IMR-90 (cell line): ENCODE data around the gene PFKFB2. TPM values are rescaled to one million over a fixed set of nuclear protein-coding genes. Genes with fewer than 3 reads are reported as not detected.

Source experiments
- ATAC-seq: fragments of 200-7000 bp; cut with Tn5 transposase; 2 replicates; pipeline ENCODE4 v1.9.1; 2020; ENCODE audit warnings: low read depth, mild to moderate bottlenecking, moderate library complexity
- BruUV-seq: library from RNA; stranded (reverse); fragments of 400-500 nt; replicated peaks from 2 replicates; lab custom pipeline; 2021; lab: Mats Ljungman, UMichigan
- CTCF ChIA-PET: fragments of 300-600 bp; formaldehyde crosslinking; extraction: SDS; loops from one replicate; lab custom pipeline; 2021; ENCODE audit warnings: antibody characterized with exemption; lab: Yijun Ruan, JAX
- POLR2A ChIA-PET: fragments of 300-600 bp; sonication (Branson Sonifier 250); formaldehyde crosslinking; loops from one replicate; lab custom pipeline; 2022; ENCODE audit warnings: antibody characterized with exemption; ENCODE audit not compliant: unreplicated experiment; lab: Charles Lee
- DNase-seq: peaks from one replicate; pipeline ENCODE4 v3.0.0; 2013
- H2AFZ ChIP-seq: replicated peaks from 2 replicates; pipeline ENCODE3; 2013; ENCODE audit warnings: low read length, mild to moderate bottlenecking; ENCODE audit not compliant: poor library complexity
- H2AK5ac ChIP-seq: 2 replicates; pipeline ENCODE4 v1.6.1; 2013; ENCODE audit warnings: low read depth, low read length, inconsistent platforms
- H2AK9ac ChIP-seq: replicated peaks from 2 replicates; pipeline ENCODE3; 2013; ENCODE audit warnings: mild to moderate bottlenecking, low read depth, low read length, moderate library complexity; ENCODE audit not compliant: poor library complexity
- H2BK120ac ChIP-seq: 2 replicates; pipeline ENCODE4 v1.6.1; 2013; ENCODE audit warnings: low read depth, low read length, inconsistent platforms
- H2BK15ac ChIP-seq: 3 replicates; pipeline ENCODE4 v1.6.1; 2013; ENCODE audit warnings: low read depth, low read length, inconsistent platforms
- H2BK20ac ChIP-seq: 2 replicates; pipeline ENCODE4 v1.6.1; 2013; ENCODE audit warnings: low read depth, mild to moderate bottlenecking, inconsistent platforms, low read length, moderate library complexity
- H2BK5ac ChIP-seq: 2 replicates; pipeline ENCODE4 v1.6.1; 2013; ENCODE audit warnings: mild to moderate bottlenecking, low read depth, low read length, inconsistent platforms; ENCODE audit not compliant: poor library complexity, severe bottlenecking
- H3K14ac ChIP-seq: replicated peaks from 2 replicates; pipeline ENCODE4 v1.6.1; 2013; ENCODE audit warnings: low read depth, low read length, inconsistent platforms
- H3K18ac ChIP-seq: 2 replicates; pipeline ENCODE4 v1.6.1; 2013; ENCODE audit warnings: low read depth, low read length, control low read depth
- H3K23ac ChIP-seq: 2 replicates; pipeline ENCODE4 v1.6.1; 2013; ENCODE audit warnings: low read depth, low read length, inconsistent platforms
- H3K27ac ChIP-seq: 2 replicates; pipeline ENCODE4 v1.5.1; 2013; ENCODE audit warnings: mild to moderate bottlenecking, control low read depth, low read length; ENCODE audit not compliant: insufficient read depth
- H3K27me3 ChIP-seq: 2 replicates; pipeline ENCODE4 v1.6.1; 2013; ENCODE audit warnings: low read length; ENCODE audit not compliant: control insufficient read depth, insufficient read depth
- H3K36me3 ChIP-seq: 2 replicates; pipeline ENCODE4 v1.6.1; 2013; ENCODE audit warnings: low read length, mixed read lengths; ENCODE audit not compliant: control insufficient read depth, insufficient read depth
- H3K4ac ChIP-seq: 2 replicates; pipeline ENCODE4 v1.6.1; 2013; ENCODE audit warnings: low read depth, low read length, inconsistent platforms
- H3K4me1 ChIP-seq: 2 replicates; pipeline ENCODE4 v1.6.1; 2013; ENCODE audit warnings: low read length, mixed read lengths; ENCODE audit not compliant: control insufficient read depth, insufficient read depth
- H3K4me2 ChIP-seq: 2 replicates; pipeline ENCODE4 v1.6.1; 2013; ENCODE audit warnings: low read depth, mild to moderate bottlenecking, control low read depth, low read length, moderate library complexity
- H3K4me3 ChIP-seq: 2 replicates; pipeline ENCODE4 v1.5.1; 2013; ENCODE audit warnings: low read depth, mild to moderate bottlenecking, control low read depth, low read length, moderate library complexity; ENCODE audit not compliant: insufficient read depth
- H3K56ac ChIP-seq: 2 replicates; pipeline ENCODE4 v1.6.1; 2013; ENCODE audit warnings: low read length, inconsistent platforms; ENCODE audit not compliant: insufficient read depth; ENCODE audit errors: extremely low read depth
- H3K79me1 ChIP-seq, 2 experiments: 2 replicates each; pipeline ENCODE4 v1.6.1; 2013; ENCODE audit warnings: low read length in 2 of 2, inconsistent platforms in 1 of 2, low read depth in 1 of 2
- H3K9ac ChIP-seq: 2 replicates; pipeline ENCODE4 v1.6.1; 2013; ENCODE audit warnings: low read depth, low read length, control low read depth
- H3K9me1 ChIP-seq: 2 replicates; pipeline ENCODE4 v1.6.1; 2013; ENCODE audit warnings: low read length, inconsistent platforms; ENCODE audit not compliant: insufficient read depth
- H3K9me3 ChIP-seq: 2 replicates; pipeline ENCODE4 v1.6.1; 2013; ENCODE audit warnings: low read length; ENCODE audit not compliant: control insufficient read depth, insufficient read depth
- H4K20me1 ChIP-seq: 2 replicates; pipeline ENCODE4 v1.6.1; 2013; ENCODE audit warnings: low read length, inconsistent platforms; ENCODE audit not compliant: insufficient read depth
- H4K5ac ChIP-seq: 2 replicates; pipeline ENCODE4 v1.6.1; 2013; ENCODE audit warnings: mild to moderate bottlenecking, low read depth, low read length, control low read depth
- H4K8ac ChIP-seq, 2 experiments: 2 replicates each; pipeline ENCODE4 v1.6.1; 2013; ENCODE audit warnings: low read depth in 2 of 2, low read length in 2 of 2, control low read depth in 1 of 2, inconsistent platforms in 1 of 2
- H4K91ac ChIP-seq: 2 replicates; pipeline ENCODE4 v1.6.1; 2013; ENCODE audit warnings: low read depth, low read length, inconsistent platforms; ENCODE audit not compliant: insufficient read depth
- CHD1 ChIP-seq: IDR thresholded peaks from 2 replicates; pipeline ENCODE4 v1.6.1; 2012; ENCODE audit warnings: low read depth, low read length, improper control_type of control experiment
- MAZ ChIP-seq: IDR thresholded peaks from 2 replicates; pipeline ENCODE4 v1.6.1; 2012; ENCODE audit warnings: low read depth, mild to moderate bottlenecking, low read length, improper control_type of control experiment, moderate library complexity, borderline replicate concordance
- MXI1 ChIP-seq: IDR thresholded peaks from 2 replicates; pipeline ENCODE4 v1.6.1; 2012; ENCODE audit warnings: low read depth, mild to moderate bottlenecking, low read length, moderate library complexity, borderline replicate concordance
- NFE2L2 ChIP-seq: fragments of 150-350 bp; IDR thresholded peaks from 2 replicates; pipeline ENCODE4 v1.6.1; 2016; ENCODE audit warnings: low read depth, mild to moderate bottlenecking, low read length
- POLR2A ChIP-seq: IDR thresholded peaks from 2 replicates; pipeline ENCODE4 v1.6.1; 2012; ENCODE audit warnings: mild to moderate bottlenecking, low read depth, low read length
- WGBS, 2 experiments: methylation state at CpG; one replicate each; pipeline versions ENCODE4 v1.1.5 to v1.1.7; 2013; ENCODE audit warnings: missing lambda C conversion rate in 2 of 2; ENCODE audit not compliant: insufficient read length in 1 of 2; ENCODE audit errors: extremely low coverage in 2 of 2; 5-methylcytosine and 5-hydroxymethylcytosine counted together
- dilution Hi-C: fragments of 300-500 bp; cut with HindIII; formaldehyde crosslinking; loops from one replicate; pipeline ENCODE4 v1.14.3; 2018; ENCODE audit warnings: low sequenced_read_pairs; ENCODE audit not compliant: unreplicated experiment
- in situ Hi-C: fragments of 300-500 bp; cut with MboI; formaldehyde crosslinking; loops from 3 replicates; pipeline ENCODE4 v1.14.3; 2019; ENCODE audit warnings: low sequenced_read_pairs, inconsistent platforms, mixed read lengths
- intact Hi-C: fragments of 100-400 bp; cut with micrococcal nuclease; formaldehyde crosslinking; loops from 2 replicates; pipeline ENCODE4 v1.10.0; 2022
- polyA plus RNA-seq, 3 experiments: library from polyadenylated mRNA; depleted of rRNA; stranded (reverse); fragments of >200 nt; gene quantifications; 2 replicates each; pipeline ENCODE4 v1.2.3, GENCODE V29; 2012; ENCODE audit warnings: low replicate concordance in 1 of 3
- total RNA-seq: library from RNA; depleted of rRNA; stranded (reverse); fragments of >200 nt; gene quantifications from 2 replicates; pipeline ENCODE4 v1.2.3, GENCODE V29; 2012
- TF ChIP-seq, protein P1 (sequence below): fragments of 150-350 bp; IDR thresholded peaks from 2 replicates; pipeline ENCODE4 v1.6.1; 2017; ENCODE audit warnings: mild to moderate bottlenecking, antibody characterized with exemption, low read length, low read depth
- TF ChIP-seq, protein P2 (sequence below): conservative IDR thresholded peaks from 2 replicates; pipeline ENCODE4 v1.5.1; 2012; ENCODE audit warnings: mild to moderate bottlenecking, low read depth, low read length, improper control_type of control experiment

The PFKFB2 gene
- total and polyA plus RNA-seq, 2 of the 4 experiments (the other 2 are of a cell fraction) = 0.62 to 1.3 TPM

DNA sequence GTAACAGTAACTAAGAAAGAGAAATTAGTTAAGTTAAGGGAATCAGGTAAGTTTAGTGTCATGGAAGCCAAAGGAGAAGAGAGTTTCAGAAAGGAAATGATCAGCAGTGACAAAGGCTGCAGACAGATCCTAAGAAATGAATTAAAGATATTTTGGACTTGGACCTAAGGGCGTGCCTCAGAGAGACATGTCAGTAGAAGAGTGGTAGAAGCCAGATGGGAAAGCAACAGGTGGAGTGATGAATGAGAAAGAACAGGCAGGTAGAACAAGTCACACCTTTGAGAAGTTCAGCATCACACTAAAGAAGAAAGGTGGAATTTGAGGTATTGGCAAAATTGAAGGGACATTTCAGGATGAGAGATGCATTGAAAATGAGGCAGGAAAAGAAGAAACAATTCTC lies 49.6 kb downstream of the PFKFB2 start:
- Histone ChIP-seq H3K23ac (no peak overlapping the region), H3K18ac (no peak overlapping the region), H3K9me3 (no peaks in the 10 kb centered on the region), H3K4me2 (no peak overlapping the region), H3K56ac (no peak overlapping the region), H4K8ac (no peak overlapping the region), H4K91ac (no peak overlapping the region), H3K4ac (no peak overlapping the region), H3K4me1 (no peaks in the 10 kb centered on the region), H2BK120ac (no peak overlapping the region), H2BK20ac (no peak overlapping the region), H3K4me3 (no peak overlapping the region), H2BK15ac (no peak overlapping the region), H4K5ac (no peak overlapping the region), H4K20me1 (no peaks in the 10 kb centered on the region), H2BK5ac (no peak overlapping the region), H3K14ac (no peak overlapping the region), H3K27ac (no peak overlapping the region), H3K27me3 (0 out of 2 replicates have a peak, but pooled peaks cover 1% of the 10 kb centered on the region), H3K9ac (no peak overlapping the region), H3K9me1 (no peaks in the 10 kb centered on the region), H2AK5ac (no peak overlapping the region), H2AFZ (no peak overlapping the region), H3K79me1 (no peaks in the 10 kb centered on the region), H3K36me3 (no peaks in the 10 kb centered on the region), H2AK9ac (no peak overlapping the region)
- ChIA-PET CTCF (no interaction called here), POLR2A (no interaction called here)
- WGBS, 2 experiments = 50% methylated on average over 1 of the region's 1 CpG; no CpG with 5 or more reads in 1 of the 2 experiments
- in situ Hi-C loops = no loop called here
- DNase-seq = no peak
- dilution Hi-C loops = no loop called here
- no peak for ATAC-seq
- TF ChIP-seq, protein P1, sequence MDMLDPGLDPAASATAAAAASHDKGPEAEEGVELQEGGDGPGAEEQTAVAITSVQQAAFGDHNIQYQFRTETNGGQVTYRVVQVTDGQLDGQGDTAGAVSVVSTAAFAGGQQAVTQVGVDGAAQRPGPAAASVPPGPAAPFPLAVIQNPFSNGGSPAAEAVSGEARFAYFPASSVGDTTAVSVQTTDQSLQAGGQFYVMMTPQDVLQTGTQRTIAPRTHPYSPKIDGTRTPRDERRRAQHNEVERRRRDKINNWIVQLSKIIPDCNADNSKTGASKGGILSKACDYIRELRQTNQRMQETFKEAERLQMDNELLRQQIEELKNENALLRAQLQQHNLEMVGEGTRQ = no peak
- TF ChIP-seq MAZ = no peak
- no peak for TF ChIP-seq NFE2L2
- TF ChIP-seq CHD1 = no peak
- TF ChIP-seq MXI1 = no peak
- TF ChIP-seq, protein P2, sequence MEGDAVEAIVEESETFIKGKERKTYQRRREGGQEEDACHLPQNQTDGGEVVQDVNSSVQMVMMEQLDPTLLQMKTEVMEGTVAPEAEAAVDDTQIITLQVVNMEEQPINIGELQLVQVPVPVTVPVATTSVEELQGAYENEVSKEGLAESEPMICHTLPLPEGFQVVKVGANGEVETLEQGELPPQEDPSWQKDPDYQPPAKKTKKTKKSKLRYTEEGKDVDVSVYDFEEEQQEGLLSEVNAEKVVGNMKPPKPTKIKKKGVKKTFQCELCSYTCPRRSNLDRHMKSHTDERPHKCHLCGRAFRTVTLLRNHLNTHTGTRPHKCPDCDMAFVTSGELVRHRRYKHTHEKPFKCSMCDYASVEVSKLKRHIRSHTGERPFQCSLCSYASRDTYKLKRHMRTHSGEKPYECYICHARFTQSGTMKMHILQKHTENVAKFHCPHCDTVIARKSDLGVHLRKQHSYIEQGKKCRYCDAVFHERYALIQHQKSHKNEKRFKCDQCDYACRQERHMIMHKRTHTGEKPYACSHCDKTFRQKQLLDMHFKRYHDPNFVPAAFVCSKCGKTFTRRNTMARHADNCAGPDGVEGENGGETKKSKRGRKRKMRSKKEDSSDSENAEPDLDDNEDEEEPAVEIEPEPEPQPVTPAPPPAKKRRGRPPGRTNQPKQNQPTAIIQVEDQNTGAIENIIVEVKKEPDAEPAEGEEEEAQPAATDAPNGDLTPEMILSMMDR = no peak
- TF ChIP-seq POLR2A = no peak
- intact Hi-C loops = no loop called here
- BruUV-seq = no TSS peak
